Measurements from ENCODE around the gene SIRT6.
A peak's percentile ranks its signal among the peaks of the same experiment; 100 is the strongest.
"Not testable (repeated sequence)": the region's sequence is repeated elsewhere in the genome, so short reads cannot be mapped to it uniquely, and the experiment has no call there.

SIRT6 gene

GRCh38 chr19:4182084-4182810 is at the start of gene SIRT6, which contains the start of gene ANKRD24:
TSS of gene SIRT6 (minus strand) at chr19:4182563. CDS start at chr19:4182539, 24 bp downstream.
TSS of gene ANKRD24 (plus strand) at chr19:4182689. CDS start at chr19:4186426, 3,737 bp downstream.
- H3K27ac ChIP-seq = peak within 1 kb of the TSS; percentile 80
- DNase-seq (ENCODE audit: low read depth, low spot score) = peak; percentile 85

DNA sequence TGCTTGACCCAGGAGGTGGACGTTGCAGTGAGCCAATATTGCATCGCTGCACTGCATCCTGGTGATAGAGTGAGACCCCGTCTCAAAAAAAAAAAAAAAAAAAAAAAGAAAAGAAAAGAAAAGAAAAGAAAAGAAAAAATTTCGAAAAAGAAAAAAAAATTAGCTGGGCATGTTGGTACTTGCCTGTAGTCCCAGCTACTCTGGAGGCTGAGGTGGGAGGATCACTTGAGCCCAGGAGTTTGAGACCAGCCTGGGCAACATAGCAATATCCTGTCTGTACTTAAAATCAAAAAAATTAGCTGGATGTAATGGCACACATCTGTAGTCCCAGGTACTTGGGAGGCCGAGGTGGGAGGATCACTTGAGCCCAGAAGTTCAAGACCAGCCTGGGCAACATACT is 49.8 kb upstream of the SIRT6 start:
- H3K27ac ChIP-seq; DNase-seq (ENCODE audit: low read depth, low spot score): not testable (repeated sequence)

GRCh38 chr19:4231521-4231920 is 49.2 kb upstream of the SIRT6 start:
- DNase-seq (ENCODE audit: low read depth, low spot score); H3K27ac ChIP-seq: not testable (repeated sequence)

- not testable (repeated sequence) for DNase-seq (ENCODE audit: low read depth, low spot score); H3K27ac ChIP-seq
Measured at GRCh38 chr19:4230237-4230636, 47.9 kb upstream of the SIRT6 start.

GRCh38 chr19:4229179-4229931 is 47.0 kb upstream of the SIRT6 start, which contains the start of gene EBI3:
TSS of gene EBI3 (plus strand) at chr19:4229523. CDS start at chr19:4229551, 28 bp downstream.
- DNase-seq (ENCODE audit: low read depth, low spot score) = no peak
- H3K27ac ChIP-seq = no peak within 1 kb of the TSS

- no peak for DNase-seq (ENCODE audit: low read depth, low spot score)
- H3K27ac ChIP-seq = no peak overlapping the region
Measured at GRCh38 chr19:4228765-4229178, 46.4 kb upstream of the SIRT6 start.

- DNase-seq (ENCODE audit: low read depth, low spot score) = no peak
- H3K27ac ChIP-seq = no peak overlapping the region
Measured at GRCh38 chr19:4227771-4228170, 45.4 kb upstream of the SIRT6 start.

GRCh38 chr19:4225885-4226284 is 43.5 kb upstream of the SIRT6 start:
- no peak for DNase-seq (ENCODE audit: low read depth, low spot score)
- H3K27ac ChIP-seq = no peak overlapping the region

GRCh38 chr19:4224470-4224869 is 42.1 kb upstream of the SIRT6 start:
- no peak overlapping the region for H3K27ac ChIP-seq
- no peak for DNase-seq (ENCODE audit: low read depth, low spot score)

GRCh38 chr19:4220188-4220587 is 37.8 kb upstream of the SIRT6 start:
- no peak for DNase-seq (ENCODE audit: low read depth, low spot score)

GRCh38 chr19:4218523-4218922 is 36.2 kb upstream of the SIRT6 start:
- not testable (repeated sequence) for DNase-seq (ENCODE audit: low read depth, low spot score); H3K27ac ChIP-seq

More at GRCh38 chr19:4220188-4220587, 37.8 kb upstream of the SIRT6 start:
- no peak overlapping the region for H3K27ac ChIP-seq

- H3K27ac ChIP-seq = no peak overlapping the region
- no peak for DNase-seq (ENCODE audit: low read depth, low spot score)
Measured at GRCh38 chr19:4217429-4218264, 35.3 kb upstream of the SIRT6 start.

- no peak overlapping the region for H3K27ac ChIP-seq
- no peak for DNase-seq (ENCODE audit: low read depth, low spot score)
Measured at GRCh38 chr19:4216846-4217245, 34.5 kb upstream of the SIRT6 start.

DNA sequence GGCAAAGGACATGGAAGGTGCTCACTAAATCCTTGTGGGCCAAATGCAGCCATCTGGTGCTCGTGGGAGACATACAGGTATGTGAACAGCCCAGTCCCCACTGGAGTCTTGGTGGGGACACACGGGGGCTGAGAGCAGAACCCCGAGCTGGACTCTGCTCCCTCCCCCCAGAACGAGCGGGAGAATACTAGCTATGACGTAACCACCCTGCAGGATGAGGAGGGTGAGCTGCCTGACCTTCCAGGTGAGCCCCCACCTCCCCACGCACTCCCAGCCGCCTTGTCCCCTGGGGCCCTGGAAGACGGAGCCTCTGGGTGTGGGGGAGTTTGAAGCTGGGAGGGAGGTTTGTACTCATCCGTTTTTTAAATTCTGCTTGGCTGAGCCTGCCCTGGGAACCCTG is 33.4 kb upstream of the SIRT6 start:
- DNase-seq (ENCODE audit: low read depth, low spot score) = no peak
- H3K27ac ChIP-seq = no peak overlapping the region

DNA sequence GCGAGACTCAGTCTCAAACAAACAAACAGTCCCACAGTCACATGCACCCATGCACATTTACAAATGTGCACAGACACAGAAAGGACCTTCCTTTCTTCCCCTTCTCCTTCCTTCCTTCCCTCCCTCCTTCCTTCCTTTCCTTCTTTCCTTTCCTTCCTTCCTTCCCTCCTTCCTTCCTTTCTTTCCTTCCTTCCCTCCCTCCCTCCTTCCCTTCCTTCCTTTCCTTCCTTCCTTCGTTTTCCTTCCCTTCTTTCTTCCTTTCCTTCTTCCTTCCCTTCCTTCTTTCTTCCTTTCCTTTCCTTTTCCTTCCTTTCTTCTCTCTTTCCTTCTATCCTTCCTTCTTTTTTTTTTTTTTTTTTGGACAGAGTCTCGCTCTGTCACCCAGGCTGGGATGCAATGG is 30.8 kb upstream of the SIRT6 start:
- no peak overlapping the region for H3K27ac ChIP-seq
- no peak for DNase-seq (ENCODE audit: low read depth, low spot score)

GRCh38 chr19:4210166-4210731 is 27.9 kb upstream of the SIRT6 start:
- no peak overlapping the region for H3K27ac ChIP-seq
- no peak for DNase-seq (ENCODE audit: low read depth, low spot score)

- no peak overlapping the region for H3K27ac ChIP-seq
- no peak for DNase-seq (ENCODE audit: low read depth, low spot score)
Measured at GRCh38 chr19:4208385-4209094, 26.2 kb upstream of the SIRT6 start.

DNA sequence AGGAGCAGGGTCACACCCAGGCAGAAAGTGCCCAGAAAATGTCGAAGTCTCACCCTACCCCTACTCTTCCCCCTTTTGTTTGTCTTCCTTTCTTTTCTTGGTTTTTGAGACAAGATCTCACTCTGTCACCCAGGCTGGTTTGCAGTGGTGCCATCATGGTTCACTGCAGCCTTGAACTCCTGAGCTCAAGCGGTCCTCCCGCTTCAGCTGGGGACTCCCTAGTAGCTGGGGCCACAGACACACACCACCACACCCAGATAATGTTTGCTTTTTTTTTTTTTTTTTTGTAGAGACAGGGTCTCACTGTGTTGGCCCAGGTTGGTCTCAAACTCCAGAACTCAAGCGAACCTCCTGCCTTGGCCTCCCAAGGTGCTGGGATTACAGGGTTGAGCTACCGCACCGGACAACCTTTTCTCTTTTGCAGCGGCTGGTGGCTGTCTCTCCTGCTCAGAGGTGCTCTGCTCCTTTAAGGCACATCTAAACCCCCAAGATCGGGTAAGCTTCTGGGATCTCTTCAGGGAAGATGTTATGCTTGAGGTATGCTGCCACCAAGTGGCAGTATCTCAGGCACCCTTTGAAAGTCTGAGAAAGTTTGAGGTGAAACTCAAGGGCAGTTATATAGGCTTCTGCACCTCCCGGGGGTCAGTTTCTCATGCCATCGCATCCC is 24.6 kb upstream of the SIRT6 start:
- H3K27ac ChIP-seq = no peak overlapping the region
- DNase-seq (ENCODE audit: low read depth, low spot score) = no peak

DNA sequence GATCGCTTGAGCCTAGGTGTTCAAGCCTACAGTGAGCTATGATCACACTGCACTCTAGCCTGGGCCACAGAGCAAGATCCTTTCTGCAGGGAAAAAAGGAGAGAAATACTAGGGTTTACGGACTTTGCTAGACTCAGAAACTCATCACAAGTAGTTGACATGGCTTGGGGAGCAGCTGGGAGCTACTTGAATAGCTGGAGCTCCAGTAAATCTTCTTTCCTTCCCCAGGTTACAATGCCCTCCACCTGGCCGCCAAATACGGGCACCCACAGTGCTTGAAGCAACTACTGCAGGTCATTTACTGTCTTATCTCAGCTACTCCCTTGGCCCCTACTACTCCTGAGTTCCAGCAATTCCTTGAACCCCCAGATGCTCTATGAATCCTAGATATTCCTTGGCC is 19.4 kb upstream of the SIRT6 start:
- DNase-seq (ENCODE audit: low read depth, low spot score) = no peak
- no peak overlapping the region for H3K27ac ChIP-seq
